Stimulated activated CD8-positive, alpha-beta memory T cell treated with anti-CD3 and anti-CD28 coated beads, Interleukin-12 subunit alpha, Interleukin-12 subunit beta, amount 100 ng/mL, for 4 hours (primary cell): ENCODE results near the gene APOOL.

ENCODE experiments used
- DNase-seq: peaks from one replicate; pipeline ENCODE4 v3.0.0-alpha.2; 2020; ENCODE audit warnings: low read depth

The APOOL gene

GRCh38 chrX:85084770-85085393 lies 81.2 kb downstream of the APOOL start:
- no peak for DNase-seq

- no peak for DNase-seq
These were observed 85.7 kb downstream of the APOOL start for GRCh38 chrX:85089321-85089840.

GRCh38 chrX:85107407-85107806 lies 103.7 kb downstream of the APOOL start:
- no peak for DNase-seq

GRCh38 chrX:85108165-85108564 lies 104.5 kb downstream of the APOOL start:
- DNase-seq: no peak

- DNase-seq: no peak
These were observed 105.6 kb downstream of the APOOL start for GRCh38 chrX:85109235-85109634.

GRCh38 chrX:85111347-85111746 lies 107.7 kb downstream of the APOOL start:
- no peak for DNase-seq

- DNase-seq: no peak
These were observed 108.6 kb downstream of the APOOL start for GRCh38 chrX:85112293-85112692.

- DNase-seq: no peak
These were observed 110.1 kb downstream of the APOOL start for GRCh38 chrX:85113746-85114145.

- no peak for DNase-seq
These were observed 110.5 kb downstream of the APOOL start for GRCh38 chrX:85114171-85114570.

- DNase-seq: no peak
These were observed 111.1 kb downstream of the APOOL start for GRCh38 chrX:85114776-85115175.

- no peak for DNase-seq
These were observed 111.6 kb downstream of the APOOL start for GRCh38 chrX:85115252-85115651.

- DNase-seq: no peak
These were observed 132.7 kb downstream of the APOOL start for GRCh38 chrX:85136409-85136808.

GRCh38 chrX:85139422-85139821 lies 135.7 kb downstream of the APOOL start:
- DNase-seq: no peak

GRCh38 chrX:85140964-85141363 lies 137.3 kb downstream of the APOOL start:
- no peak for DNase-seq
